HepG2 (cell line): ENCODE data around the gene RRBP1. TPM values are rescaled to one million over a fixed set of nuclear protein-coding genes. Genes with fewer than 3 reads are reported as not detected.
A peak's percentile ranks its signal among the peaks of the same experiment; 100 is the strongest.

Experiments
- CHD2 ChIP-seq: IDR thresholded peaks from 2 replicates; pipeline ENCODE4 v1.6.1; 2011; ENCODE audit warnings: low read depth, low read length, improper control_type of control experiment
- FOSL1 ChIP-seq: sonication (generic); formaldehyde crosslinking; IDR thresholded peaks from 2 replicates; pipeline ENCODE4 v1.9.0; 2021; ENCODE audit warnings: missing genetic modification reagents, borderline replicate concordance
- FOXA3 ChIP-seq: IDR thresholded peaks from 2 replicates; pipeline ENCODE4 v1.6.1; 2016; ENCODE audit warnings: missing genetic modification reagents, missing compliant biosample characterization
- HDAC1 ChIP-seq: sonication (generic); formaldehyde crosslinking; IDR thresholded peaks from 2 replicates; pipeline ENCODE4 v1.5.1; 2020; ENCODE audit warnings: mild to moderate bottlenecking, missing genetic modification reagents
- HMG20A ChIP-seq: IDR thresholded peaks from 2 replicates; pipeline ENCODE4 v1.6.1; 2016; ENCODE audit warnings: borderline replicate concordance
- HOXD1 ChIP-seq: sonication (generic); formaldehyde crosslinking; IDR thresholded peaks from 2 replicates; pipeline ENCODE4 v1.5.0; 2020; ENCODE audit warnings: missing genetic modification reagents
- KDM2A ChIP-seq: sonication (generic); formaldehyde crosslinking; IDR thresholded peaks from 2 replicates; pipeline ENCODE4 v1.4.0; 2020; ENCODE audit warnings: low read depth, missing genetic modification reagents, borderline replicate concordance
- KDM3A ChIP-seq: IDR thresholded peaks from 2 replicates; pipeline ENCODE4 v1.6.1; 2018; ENCODE audit warnings: low read depth, missing compliant biosample characterization
- KLF12 ChIP-seq: sonication (generic); formaldehyde crosslinking; IDR thresholded peaks from 2 replicates; pipeline ENCODE4 v1.4.0; 2020; ENCODE audit warnings: missing genetic modification reagents, borderline replicate concordance
- MEF2D ChIP-seq: sonication (generic); formaldehyde crosslinking; IDR thresholded peaks from 2 replicates; pipeline ENCODE4 v1.5.1; 2020; ENCODE audit warnings: mild to moderate bottlenecking, missing genetic modification reagents
- PITX1 ChIP-seq: sonication (generic); formaldehyde crosslinking; IDR thresholded peaks from 2 replicates; pipeline ENCODE4 v1.5.1; 2020; ENCODE audit warnings: mild to moderate bottlenecking, missing genetic modification reagents
- SIN3B ChIP-seq: fragments of 150-350 bp; IDR thresholded peaks from 2 replicates; pipeline ENCODE4 v1.6.1; 2014; ENCODE audit warnings: low read length
- SMARCE1 ChIP-seq: fragments of 450-650 bp; IDR thresholded peaks from 2 replicates; pipeline ENCODE4 v1.6.1; 2017; ENCODE audit warnings: borderline replicate concordance
- SNAI1 ChIP-seq: sonication (generic); formaldehyde crosslinking; IDR thresholded peaks from 2 replicates; pipeline ENCODE4 v1.5.0; 2020; ENCODE audit warnings: mild to moderate bottlenecking, missing genetic modification reagents, borderline replicate concordance
- ZNF431 ChIP-seq: sonication (generic); formaldehyde crosslinking; IDR thresholded peaks from 2 replicates; pipeline ENCODE4 v1.9.0; 2022; ENCODE audit warnings: missing genetic modification reagents, low read depth, mild to moderate bottlenecking, borderline replicate concordance
- ZNF768 ChIP-seq: sonication (generic); formaldehyde crosslinking; IDR thresholded peaks from 2 replicates; pipeline ENCODE4 v1.4.0; 2020; ENCODE audit warnings: missing genetic modification reagents
- polyA plus RNA-seq, 8 experiments: library from polyadenylated mRNA; depleted of rRNA in 3 of 8; stranded (reverse) in 7 of 8; unstranded in 1 of 8; fragments of >200 nt; fragmentation: Illumina TruSeq in 4 of 8; extraction: Trizol in 4 of 8; gene quantifications; 2 replicates each; pipeline versions ENCODE4 v1.2.1 to v1.2.3, GENCODE V29; 2011 to 2016; ENCODE audit warnings: low read depth in 4 of 8, missing spikeins in 1 of 8, mixed read lengths in 1 of 8; ENCODE audit not compliant: insufficient read depth in 1 of 8
- total RNA-seq, 5 experiments: library from RNA; depleted of rRNA; stranded (reverse); fragments of >200 nt; fragmentation: Illumina TruSeq; extraction: Trizol; gene quantifications; 2 replicates each; pipeline ENCODE4 v1.2.3, GENCODE V29; 2016; ENCODE audit warnings: low read depth in 1 of 5
- TF ChIP-seq, protein P1 (sequence below): sonication (generic); formaldehyde crosslinking; IDR thresholded peaks from 2 replicates; pipeline ENCODE4 v1.4.0; 2020; ENCODE audit warnings: mild to moderate bottlenecking, missing genetic modification reagents
- TF ChIP-seq, protein P2 (sequence below): sonication (generic); formaldehyde crosslinking; conservative IDR thresholded peaks from 2 replicates; pipeline ENCODE4 v1.4.0; 2020; ENCODE audit warnings: missing genetic modification reagents
- TF ChIP-seq, protein P3 (sequence below): sonication (generic); formaldehyde crosslinking; IDR thresholded peaks from 2 replicates; pipeline ENCODE4 v1.8.0; 2022; ENCODE audit warnings: missing genetic modification reagents, low read depth, mild to moderate bottlenecking, borderline replicate concordance
- TF ChIP-seq, protein P4 (sequence below): sonication (generic); formaldehyde crosslinking; IDR thresholded peaks from 2 replicates; pipeline ENCODE4 v1.5.0; 2020; ENCODE audit warnings: missing genetic modification reagents, mild to moderate bottlenecking, borderline replicate concordance

The RRBP1 gene
- total and polyA plus RNA-seq, 2 of the 13 experiments (the other 11 are each of a cell fraction or from before 2014, with no cell fraction given), result 150 to 222 TPM

DNA sequence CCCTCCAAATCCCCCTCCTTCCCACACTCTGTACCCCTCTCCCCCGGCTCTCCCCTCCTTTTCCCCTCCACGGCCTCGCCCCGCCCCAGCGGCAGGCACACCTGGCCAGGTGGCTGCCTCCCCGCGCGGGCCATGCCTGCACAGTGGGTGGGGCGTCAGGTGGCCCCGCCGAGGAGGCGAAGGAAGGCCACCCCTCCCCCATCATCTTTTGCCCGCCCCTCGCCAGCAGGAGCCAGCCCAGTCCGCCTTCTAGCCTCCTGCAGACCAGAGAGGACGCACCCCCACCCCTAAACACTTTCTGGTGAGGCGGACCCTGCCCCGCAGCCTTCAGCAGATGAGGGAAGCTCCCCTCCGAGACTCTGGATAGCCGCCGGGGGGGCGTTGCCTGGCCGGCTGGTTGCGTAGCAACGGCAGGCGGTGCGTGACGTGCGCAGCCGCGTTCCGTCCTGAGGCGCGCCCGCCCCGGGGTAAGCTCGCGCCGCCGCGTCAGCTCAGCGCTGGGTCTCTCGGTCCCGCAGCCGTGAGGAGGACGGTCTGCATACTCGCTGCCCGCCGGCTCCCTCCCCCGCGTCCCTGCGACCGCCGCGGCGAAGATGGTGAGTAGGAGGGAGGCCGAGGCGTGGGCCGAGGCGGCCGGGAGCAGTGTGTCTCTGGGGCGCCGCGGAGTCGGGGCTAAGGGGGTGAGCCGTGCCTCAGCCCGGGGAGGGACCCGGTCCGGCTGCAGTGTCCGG lies 112.3 kb downstream of the RRBP1 start, which contains the start of gene DSTN (continued):
- TF ChIP-seq KDM3A (CRISPR knock-in tag) (no peak; the same call in 1 of the 2 replicates), SMARCE1 (no peak), CHD2 (0 out of 2 replicates have a peak, but pooled peaks have one; percentile 49), KDM2A (CRISPR knock-in tag) (peak; percentile 80; the same call in 1 of the 2 replicates), HOXD1 (CRISPR knock-in tag) (0 out of 2 replicates have a peak, but pooled peaks have one; percentile 37), ZNF768 (no peak), FOSL1 (CRISPR knock-in tag) (peak; percentile 13; the same call in 1 of the 2 replicates), SIN3B (no peak), FOXA3 (CRISPR knock-in tag) (no peak; the same call in 1 of the 2 replicates), SNAI1 (peak; percentile 53; the same call in 1 of the 2 replicates), PITX1 (CRISPR knock-in tag) (no peak), KLF12 (no peak; the same call in 1 of the 2 replicates), HDAC1 (peak; percentile 93), ZNF431 (CRISPR knock-in tag) (no peak), MEF2D (CRISPR knock-in tag) (0 out of 2 replicates have a peak, but pooled peaks have one; percentile 20), HMG20A (CRISPR knock-in tag) (no peak)
- TF ChIP-seq, protein P1, sequence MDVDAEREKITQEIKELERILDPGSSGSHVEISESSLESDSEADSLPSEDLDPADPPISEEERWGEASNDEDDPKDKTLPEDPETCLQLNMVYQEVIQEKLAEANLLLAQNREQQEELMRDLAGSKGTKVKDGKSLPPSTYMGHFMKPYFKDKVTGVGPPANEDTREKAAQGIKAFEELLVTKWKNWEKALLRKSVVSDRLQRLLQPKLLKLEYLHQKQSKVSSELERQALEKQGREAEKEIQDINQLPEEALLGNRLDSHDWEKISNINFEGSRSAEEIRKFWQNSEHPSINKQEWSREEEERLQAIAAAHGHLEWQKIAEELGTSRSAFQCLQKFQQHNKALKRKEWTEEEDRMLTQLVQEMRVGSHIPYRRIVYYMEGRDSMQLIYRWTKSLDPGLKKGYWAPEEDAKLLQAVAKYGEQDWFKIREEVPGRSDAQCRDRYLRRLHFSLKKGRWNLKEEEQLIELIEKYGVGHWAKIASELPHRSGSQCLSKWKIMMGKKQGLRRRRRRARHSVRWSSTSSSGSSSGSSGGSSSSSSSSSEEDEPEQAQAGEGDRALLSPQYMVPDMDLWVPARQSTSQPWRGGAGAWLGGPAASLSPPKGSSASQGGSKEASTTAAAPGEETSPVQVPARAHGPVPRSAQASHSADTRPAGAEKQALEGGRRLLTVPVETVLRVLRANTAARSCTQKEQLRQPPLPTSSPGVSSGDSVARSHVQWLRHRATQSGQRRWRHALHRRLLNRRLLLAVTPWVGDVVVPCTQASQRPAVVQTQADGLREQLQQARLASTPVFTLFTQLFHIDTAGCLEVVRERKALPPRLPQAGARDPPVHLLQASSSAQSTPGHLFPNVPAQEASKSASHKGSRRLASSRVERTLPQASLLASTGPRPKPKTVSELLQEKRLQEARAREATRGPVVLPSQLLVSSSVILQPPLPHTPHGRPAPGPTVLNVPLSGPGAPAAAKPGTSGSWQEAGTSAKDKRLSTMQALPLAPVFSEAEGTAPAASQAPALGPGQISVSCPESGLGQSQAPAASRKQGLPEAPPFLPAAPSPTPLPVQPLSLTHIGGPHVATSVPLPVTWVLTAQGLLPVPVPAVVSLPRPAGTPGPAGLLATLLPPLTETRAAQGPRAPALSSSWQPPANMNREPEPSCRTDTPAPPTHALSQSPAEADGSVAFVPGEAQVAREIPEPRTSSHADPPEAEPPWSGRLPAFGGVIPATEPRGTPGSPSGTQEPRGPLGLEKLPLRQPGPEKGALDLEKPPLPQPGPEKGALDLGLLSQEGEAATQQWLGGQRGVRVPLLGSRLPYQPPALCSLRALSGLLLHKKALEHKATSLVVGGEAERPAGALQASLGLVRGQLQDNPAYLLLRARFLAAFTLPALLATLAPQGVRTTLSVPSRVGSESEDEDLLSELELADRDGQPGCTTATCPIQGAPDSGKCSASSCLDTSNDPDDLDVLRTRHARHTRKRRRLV, result no peak
- TF ChIP-seq, protein P2, sequence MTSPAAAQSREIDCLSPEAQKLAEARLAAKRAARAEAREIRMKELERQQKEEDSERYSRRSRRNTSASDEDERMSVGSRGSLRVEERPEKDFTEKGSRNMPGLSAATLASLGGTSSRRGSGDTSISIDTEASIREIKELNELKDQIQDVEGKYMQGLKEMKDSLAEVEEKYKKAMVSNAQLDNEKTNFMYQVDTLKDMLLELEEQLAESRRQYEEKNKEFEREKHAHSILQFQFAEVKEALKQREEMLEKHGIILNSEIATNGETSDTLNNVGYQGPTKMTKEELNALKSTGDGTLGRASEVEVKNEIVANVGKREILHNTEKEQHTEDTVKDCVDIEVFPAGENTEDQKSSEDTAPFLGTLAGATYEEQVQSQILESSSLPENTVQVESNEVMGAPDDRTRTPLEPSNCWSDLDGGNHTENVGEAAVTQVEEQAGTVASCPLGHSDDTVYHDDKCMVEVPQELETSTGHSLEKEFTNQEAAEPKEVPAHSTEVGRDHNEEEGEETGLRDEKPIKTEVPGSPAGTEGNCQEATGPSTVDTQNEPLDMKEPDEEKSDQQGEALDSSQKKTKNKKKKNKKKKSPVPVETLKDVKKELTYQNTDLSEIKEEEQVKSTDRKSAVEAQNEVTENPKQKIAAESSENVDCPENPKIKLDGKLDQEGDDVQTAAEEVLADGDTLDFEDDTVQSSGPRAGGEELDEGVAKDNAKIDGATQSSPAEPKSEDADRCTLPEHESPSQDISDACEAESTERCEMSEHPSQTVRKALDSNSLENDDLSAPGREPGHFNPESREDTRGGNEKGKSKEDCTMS, result peak; percentile 53; the same call in 1 of the 2 replicates
- TF ChIP-seq, protein P3, sequence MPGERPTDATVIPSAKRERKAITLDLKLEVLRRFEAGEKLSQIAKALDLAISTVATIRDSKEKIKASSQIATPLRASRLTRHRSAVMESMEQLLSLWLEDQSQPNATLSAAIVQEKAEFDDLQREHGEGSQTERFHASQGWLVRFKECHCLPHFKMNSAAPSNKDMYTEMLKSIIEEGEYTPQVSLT (CRISPR knock-in tag), result no peak
- TF ChIP-seq, protein P4, sequence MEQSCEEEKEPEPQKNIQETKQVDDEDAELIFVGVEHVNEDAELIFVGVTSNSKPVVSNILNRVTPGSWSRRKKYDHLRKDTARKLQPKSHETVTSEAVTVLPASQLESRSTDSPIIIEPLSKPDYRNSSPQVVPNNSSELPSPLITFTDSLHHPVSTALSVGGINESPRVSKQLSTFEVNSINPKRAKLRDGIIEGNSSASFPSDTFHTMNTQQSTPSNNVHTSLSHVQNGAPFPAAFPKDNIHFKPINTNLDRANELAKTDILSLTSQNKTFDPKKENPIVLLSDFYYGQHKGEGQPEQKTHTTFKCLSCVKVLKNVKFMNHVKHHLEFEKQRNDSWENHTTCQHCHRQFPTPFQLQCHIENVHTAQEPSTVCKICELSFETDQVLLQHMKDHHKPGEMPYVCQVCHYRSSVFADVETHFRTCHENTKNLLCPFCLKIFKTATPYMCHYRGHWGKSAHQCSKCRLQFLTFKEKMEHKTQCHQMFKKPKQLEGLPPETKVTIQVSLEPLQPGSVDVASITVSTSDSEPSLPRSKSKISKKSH (CRISPR knock-in tag), result peak; percentile 76
